ENCODE measurements around the gene SPAG8.

Gene SPAG8

DNA sequence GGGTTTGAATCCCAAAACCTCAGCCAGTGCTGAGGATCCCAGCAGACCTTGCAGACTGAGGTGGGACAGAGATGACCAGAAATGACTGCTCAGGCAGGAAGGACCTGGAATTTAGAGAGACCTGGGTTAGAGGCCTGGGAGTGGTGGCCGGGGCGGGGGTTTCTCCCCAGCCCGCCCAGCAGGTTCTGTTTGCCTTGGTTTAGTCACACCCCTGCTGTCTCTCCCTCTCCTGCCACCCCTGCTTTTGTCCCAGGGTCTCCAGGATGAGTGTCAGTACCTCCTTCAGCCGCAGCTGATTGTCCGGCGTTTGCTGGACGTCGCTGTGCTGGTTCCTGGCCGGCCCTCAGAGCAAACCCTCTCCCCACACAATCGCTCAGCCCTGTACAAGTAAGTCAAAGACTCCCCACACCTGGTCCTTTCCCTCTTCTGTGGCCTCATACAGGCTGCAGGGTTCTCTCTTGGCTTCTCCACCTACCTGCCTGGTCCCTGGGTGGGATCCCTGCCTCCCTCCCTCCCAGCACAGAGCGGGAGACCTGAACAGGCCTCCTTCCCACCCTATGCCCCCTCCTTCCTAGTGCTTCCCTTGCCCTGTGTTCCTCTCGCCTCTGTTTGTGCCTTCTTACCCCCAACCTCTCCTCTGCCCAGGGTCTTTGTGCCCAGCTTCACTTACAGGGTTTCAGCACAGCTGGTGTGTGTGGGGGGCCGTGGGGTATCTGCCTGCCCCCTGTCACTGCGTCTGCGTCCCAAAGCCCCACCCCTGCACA lies 29.0 kb upstream of the SPAG8 start:
- DNase-seq (ENCODE audit: low read depth), result no peak
- no peak overlapping the region for H3K4me3 ChIP-seq (ENCODE audit: low read depth, low read length)

DNA sequence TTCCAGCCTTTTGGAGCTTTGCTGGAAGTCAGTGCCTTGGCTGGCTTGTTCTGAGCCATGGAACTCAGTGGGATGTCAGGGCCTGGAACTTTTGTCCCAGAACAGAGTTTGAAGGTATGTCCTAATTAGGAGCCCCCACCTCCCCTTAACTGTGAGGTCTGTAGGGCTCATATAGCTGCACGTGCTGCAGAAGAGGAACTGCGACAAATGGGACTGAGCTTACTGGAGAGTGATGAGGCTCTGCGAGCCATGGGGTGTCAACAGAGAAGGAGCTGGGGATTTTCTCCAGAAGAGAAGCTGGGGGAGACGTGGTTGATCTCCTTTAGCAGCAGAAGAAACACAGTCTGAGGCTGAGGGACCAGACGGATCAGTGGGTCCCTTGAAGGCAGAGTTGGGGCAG lies 27.9 kb upstream of the SPAG8 start:
- DNase-seq (ENCODE audit: low read depth), result no peak
- no peak overlapping the region for H3K4me3 ChIP-seq (ENCODE audit: low read depth, low read length)

DNA sequence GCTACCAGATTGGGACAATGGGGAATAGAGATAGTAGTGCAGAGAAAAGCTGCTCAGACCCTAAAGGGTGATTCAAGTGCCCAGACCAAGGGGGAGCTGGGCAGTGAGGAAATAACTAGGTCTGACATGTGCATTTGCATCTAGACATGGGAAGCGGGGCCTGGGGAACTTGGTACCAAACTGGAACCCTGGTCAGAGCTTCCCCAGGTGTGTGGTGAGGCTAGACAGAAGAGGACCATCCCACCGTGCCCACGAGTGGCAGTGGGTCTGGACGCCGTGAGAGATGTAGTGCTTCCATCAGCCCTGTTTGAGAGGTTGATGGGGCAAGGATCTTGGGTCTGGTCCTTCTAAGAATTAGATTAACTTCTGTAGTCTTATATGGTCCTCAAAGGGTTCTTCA lies 24.5 kb upstream of the SPAG8 start:
- H3K4me3 ChIP-seq (ENCODE audit: low read depth, low read length), result no peak overlapping the region
- DNase-seq (ENCODE audit: low read depth), result no peak

DNA sequence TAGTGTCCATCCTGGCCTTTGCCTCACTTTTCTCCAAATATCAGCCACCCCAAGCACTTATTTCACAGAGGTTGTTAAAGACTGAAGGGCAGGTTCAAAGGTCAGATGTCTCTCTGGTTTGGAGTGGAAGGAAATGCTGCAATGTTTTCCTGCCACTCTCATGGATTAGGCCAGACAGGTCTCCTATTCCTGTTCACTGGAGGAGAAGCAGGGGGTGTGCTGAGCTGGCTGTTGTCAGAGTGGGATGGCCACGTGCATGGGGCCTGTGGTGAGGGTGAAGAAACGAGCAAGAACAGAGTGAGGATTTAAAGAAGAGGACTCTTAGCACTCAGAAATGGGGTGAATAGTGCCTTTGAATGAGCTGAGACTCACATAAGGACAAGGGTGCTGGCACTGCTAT lies 23.7 kb upstream of the SPAG8 start:
- H3K4me3 ChIP-seq (ENCODE audit: low read depth, low read length), result no peak overlapping the region
- DNase-seq (ENCODE audit: low read depth), result no peak

DNA sequence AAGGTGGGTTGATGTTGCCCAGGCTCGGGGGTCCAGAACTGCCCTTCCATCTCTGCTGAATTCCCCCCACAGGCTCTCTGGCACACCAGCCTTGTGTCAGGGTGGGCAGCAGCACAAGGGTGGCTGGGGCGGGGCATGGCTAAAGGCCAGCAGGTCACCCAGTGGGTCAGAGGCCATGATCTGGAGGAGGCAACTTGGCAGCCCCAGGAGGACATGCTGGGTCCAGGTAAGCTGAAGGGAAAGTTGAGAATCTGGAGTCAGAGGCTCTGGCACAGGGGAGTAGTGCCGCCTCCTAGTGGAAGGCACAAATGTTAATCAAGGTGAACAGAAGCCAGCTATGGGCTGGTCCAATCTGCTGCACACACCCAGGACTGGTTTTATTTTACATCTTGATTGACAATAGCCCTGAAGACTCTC lies 23.2 kb upstream of the SPAG8 start:
- H3K4me3 ChIP-seq (ENCODE audit: low read depth, low read length), result no peak overlapping the region
- no peak for DNase-seq (ENCODE audit: low read depth)

DNA sequence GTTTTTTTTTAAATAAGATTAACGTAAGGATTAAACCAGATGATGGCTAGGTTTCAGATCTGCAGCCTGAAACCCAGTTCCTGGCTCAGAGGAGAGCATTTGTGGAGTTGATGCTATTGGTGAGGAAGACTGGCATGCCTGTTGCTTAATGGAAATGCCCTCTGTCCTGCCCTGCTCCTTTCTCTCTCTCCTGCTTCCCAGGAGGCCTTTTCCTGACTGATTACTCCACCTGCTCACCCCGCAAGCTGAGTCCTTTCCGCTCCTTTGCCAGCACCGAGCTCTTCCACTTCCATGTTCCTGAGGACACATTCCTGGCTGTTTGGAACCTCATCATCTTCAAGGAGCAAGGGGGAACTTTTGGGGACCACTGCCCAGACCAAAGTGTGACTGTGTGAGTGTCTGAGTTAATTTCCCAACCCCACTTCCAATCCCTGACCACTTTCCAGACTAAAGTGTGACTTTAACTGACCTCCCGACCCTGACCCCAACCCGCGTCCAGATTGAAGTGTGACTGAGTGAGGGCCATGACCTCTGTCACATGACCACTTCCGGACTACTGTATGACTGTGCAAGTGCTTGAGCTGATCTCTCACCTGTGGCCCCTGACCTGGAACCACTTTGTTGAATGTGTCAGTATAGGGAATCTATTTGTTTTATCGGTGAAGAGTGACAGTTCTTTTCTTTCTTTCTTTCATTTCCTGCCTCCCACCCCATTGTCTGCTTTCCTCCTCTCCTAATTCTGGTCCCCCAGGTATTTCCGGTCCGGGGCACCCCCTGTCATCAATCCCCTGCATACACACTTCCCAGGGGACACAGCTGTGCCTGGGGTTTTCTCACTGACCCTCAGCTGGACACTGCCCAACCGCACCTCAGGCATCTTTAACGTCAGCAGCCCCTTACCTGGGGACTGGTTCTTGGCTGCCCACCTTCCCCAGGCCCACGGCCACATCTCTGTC lies 22.5 kb upstream of the SPAG8 start:
- no peak for DNase-seq (ENCODE audit: low read depth)
- H3K4me3 ChIP-seq (ENCODE audit: low read depth, low read length), result no peak overlapping the region

DNA sequence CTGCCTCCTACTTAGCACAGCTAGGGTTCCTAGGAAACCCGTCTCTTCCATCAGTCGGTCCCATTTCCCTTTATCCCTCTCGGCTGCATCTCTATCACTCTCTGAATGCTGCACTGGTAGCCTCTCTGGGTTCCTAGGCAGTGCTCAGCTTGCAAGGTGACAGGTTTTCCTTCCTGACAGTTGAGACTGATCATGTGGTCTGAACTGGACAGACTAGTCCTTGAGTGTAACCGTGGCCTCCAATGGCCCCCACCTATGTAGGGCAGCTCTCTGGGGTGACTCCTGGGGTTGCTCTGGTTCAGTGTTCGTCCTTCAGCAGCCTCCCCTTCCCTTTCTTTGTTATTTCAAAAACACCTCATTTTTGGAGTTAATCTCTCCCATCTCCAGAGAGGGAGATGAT lies 20.8 kb upstream of the SPAG8 start:
- DNase-seq (ENCODE audit: low read depth), result no peak
- H3K4me3 ChIP-seq (ENCODE audit: low read depth, low read length), result no peak overlapping the region

DNA sequence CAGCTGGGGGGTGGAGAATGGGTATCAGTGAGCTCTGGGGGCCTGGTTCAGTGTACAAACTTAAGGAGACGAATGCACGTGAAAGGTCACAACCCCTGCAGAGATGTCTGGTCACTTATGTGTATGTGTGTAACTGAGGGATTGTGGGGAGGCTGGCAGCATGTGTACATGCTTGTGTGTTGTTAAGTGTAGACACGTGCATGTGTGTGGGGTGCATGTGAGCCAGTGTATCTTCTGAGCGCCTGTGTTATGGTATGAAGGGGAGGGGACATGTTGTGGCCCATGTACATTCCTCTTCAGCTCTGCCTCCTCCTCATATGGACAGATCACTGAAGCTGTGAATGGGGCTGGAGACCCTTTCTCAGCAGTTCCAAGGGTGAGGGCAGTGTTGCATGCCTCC lies 19.0 kb upstream of the SPAG8 start:
- H3K4me3 ChIP-seq (ENCODE audit: low read depth, low read length), result no peak overlapping the region
- no peak for DNase-seq (ENCODE audit: low read depth)

DNA sequence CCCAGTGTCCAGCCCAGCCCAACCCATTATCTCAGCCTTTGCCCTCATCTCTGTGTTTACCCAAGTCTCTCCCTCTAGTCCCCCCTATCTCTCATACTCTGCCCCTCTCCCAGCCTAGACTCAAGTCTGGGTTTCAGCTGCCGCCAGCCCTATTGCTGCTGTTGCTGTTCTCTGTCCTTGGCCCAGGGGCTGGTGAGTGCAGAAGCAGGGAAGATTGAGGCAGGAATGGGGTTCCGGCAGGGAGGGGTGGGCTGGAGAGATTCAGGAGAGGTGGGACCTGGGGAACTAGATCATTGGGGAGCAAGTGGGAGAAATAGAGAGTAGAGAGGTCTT lies 17.7 kb upstream of the SPAG8 start:
- DNase-seq (ENCODE audit: low read depth), result no peak
- H3K4me3 ChIP-seq (ENCODE audit: low read depth, low read length), result peak overlapping the region; percentile 61

DNA sequence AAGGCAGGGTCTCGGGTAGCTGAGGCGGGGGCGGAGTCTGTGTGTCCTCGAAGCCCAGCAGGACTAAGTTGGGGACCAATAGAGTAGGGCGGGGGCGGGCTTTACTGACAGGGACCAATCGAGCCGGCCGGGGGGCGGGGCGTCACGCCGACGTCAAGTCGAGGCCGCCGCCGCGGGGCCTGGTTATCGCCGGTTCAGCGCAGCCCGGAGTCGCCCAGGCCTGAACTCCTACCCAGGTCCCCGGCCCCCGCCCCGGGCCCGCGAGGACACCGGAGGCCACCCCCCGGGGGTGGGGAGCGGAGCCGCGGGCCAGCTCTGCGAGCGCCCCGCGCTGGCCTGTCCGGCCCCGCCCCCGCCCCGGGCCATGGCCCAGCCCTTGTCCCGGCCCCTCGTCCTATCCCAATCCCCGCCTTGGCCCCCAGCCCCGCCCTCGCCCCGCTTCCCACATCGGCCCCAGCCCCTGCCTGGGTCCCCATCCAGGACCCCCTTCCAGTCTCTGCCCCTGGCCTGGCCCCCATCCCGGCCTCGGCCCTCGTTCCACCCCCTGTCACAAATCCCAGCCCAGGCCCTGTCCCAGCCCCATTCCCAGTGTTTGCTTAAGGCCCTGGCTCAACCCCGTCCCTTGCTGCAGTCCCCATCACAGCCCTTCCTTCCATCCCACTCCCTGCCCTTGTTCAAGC lies 17.2 kb upstream of the SPAG8 start, which contains the start of gene TMEM8B:
Gene TMEM8B, plus strand, starts transcription at position 145 of the 680 bp plus-strand sequence. Its CDS starts 220 bp downstream, at position 365.
- peak; percentile 69 for DNase-seq (ENCODE audit: low read depth)
- peak within 1 kb of the TSS; percentile 61 for H3K4me3 ChIP-seq (ENCODE audit: low read depth, low read length)

DNA sequence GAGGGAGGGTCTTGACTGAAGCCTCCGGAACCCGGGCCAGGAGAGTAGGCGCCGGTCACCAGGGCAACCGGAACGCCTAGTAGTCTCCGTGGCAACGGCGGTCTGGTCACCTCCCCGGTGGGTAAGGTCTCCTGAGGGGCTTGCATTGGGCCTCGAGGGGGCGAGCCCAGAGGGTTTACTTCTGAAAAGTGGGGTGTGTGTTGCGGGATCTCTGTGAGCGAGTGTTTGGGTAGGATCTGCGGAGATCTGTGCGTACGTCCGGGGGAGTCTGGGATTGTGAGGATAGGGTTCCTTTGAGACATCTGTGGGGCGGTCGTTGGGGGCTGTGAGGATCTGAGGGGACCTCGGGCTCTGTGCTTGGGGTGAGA lies 16.6 kb upstream of the SPAG8 start, which contains the start of gene FAM221B:
Gene FAM221B, minus strand, starts transcription at position 17 of the 368 bp plus-strand sequence. CDS start 2,571 bp downstream, outside the sequence.
- no peak for DNase-seq (ENCODE audit: low read depth)
- H3K4me3 ChIP-seq (ENCODE audit: low read depth, low read length), result peak within 1 kb of the TSS; percentile 61

DNA sequence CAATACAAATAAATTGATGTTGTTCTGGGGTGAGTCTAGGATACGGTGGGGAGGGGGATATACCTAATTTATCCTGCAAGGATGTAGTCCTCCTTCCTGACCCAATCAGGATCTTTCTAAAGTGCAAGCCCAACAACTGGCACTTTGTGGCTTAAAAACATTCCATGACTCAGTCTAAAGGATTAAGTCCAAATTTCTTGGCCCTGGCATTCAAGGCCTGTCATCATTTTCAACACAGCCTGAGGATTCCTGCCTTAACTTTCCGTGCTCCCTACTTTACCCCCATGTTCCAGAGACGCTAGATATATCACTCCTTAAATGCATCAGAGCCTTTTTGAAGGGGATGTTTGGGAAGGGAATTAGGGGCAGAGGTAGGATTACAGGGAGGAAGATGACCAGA lies 15.4 kb upstream of the SPAG8 start:
- H3K4me3 ChIP-seq (ENCODE audit: low read depth, low read length), result no peak overlapping the region
- no peak for DNase-seq (ENCODE audit: low read depth)

DNA sequence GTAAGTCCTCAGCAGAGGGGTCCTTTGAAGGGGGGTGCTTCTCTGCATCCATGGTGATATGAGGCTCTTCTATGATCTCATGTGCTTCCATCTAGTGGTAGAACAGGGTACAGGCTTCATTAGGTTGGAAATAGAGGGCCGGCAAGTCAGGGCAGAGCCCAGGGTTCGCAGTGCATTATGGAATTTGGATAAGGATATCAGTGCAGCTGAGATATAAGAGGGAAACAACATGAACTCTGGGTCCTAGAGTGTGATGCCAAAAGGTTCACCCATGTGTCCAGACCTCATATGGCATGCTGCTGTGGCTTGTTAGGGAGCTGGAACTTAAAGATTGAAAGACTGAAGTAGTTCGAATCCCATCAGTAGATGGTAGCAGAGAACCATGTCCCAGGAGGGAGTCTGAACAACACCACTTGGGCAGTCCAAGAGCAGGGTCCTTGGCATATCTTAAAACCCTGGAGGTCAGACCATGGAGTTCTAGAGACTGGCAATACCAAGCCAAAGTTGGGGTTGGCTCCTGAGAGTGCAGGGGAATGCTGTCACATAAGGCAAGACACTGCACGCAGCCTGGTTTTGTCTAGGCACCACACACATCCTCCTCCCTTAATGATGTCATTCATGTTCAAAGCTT lies 14.1 kb upstream of the SPAG8 start:
- no peak overlapping the region for H3K4me3 ChIP-seq (ENCODE audit: low read depth, low read length)
- no peak for DNase-seq (ENCODE audit: low read depth)

DNA sequence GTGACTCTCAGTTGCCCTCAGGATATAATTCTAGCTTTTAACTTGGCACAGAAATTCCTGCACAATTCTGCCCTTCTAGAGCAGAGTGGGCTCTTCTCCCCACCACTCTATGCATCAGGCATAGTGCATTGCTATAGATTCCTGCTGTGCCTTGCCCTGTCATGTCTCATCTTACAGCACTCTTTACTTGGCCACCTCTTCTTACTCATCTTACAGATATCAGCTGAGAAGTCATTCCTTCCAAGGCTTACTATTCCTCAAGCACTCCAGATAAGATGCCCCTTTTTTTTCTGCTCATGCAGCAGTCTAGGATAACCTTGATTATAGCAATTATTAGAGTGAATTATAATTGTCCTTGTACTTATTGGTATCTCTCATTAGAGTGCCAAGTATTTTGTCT lies 10.9 kb upstream of the SPAG8 start:
- no peak for DNase-seq (ENCODE audit: low read depth)
- H3K4me3 ChIP-seq (ENCODE audit: low read depth, low read length), result no peak overlapping the region

DNA sequence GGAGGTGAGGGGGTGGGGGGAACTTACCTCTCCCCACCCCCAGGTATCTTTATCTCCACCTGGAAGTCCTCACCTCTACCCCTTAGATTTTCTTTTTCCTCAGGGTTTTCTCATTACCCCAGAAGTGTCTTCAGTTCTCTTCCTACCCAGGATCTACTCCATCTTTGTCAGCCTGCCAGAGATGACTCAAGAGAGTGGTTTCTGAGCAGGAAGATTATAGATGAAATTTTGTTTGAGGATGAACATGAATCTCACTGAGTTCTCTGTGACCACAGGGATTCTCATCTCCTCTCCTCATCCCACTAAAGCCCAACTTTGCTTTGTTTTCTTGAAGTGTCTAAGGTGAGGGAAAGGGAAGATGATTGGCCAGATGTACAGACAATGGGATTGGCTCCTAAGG lies 8.0 kb upstream of the SPAG8 start:
- no peak overlapping the region for H3K4me3 ChIP-seq (ENCODE audit: low read depth, low read length)
- no peak for DNase-seq (ENCODE audit: low read depth)

DNA sequence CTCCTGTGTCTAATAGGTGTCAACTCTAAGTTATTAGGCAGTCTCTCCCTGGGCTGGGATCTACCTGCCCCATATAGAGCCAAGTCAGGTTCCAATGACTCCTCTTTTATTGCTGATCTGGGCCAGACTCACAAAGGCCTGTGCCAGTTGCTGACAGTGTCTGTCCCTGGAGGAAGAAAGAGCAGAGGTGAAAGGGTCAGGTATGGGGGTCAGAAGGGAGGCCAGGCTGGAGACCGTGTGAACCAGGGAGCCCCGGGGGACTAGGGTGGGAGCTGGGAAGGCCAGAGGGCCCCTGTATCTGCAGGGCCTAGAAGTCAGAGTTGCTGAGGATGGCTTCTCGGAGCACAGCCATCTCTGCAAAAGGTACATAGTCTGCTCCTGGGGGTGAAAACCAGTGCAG lies 6.3 kb upstream of the SPAG8 start:
- DNase-seq (ENCODE audit: low read depth), result no peak
- no peak overlapping the region for H3K4me3 ChIP-seq (ENCODE audit: low read depth, low read length)

DNA sequence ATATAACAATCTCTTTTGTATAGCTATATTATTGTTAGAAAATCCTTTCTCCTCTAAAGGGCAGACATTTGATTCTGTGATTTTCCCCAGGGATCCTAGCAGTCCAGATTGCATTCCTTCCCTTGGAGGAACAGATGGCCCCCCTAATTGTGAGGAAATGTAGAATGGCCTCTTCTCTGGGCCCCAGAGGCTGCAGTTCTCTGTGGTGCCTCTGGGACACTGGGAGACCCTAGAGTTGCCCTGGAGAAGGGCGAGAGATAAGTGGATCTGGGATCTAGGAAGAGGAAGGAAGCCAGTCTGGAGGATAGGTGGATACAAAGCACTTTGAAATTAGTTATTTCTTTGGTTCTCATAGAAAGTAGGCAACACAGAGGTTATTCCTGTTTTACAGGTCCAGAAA lies 4.6 kb upstream of the SPAG8 start:
- no peak for DNase-seq (ENCODE audit: low read depth)
- no peak overlapping the region for H3K4me3 ChIP-seq (ENCODE audit: low read depth, low read length)

DNA sequence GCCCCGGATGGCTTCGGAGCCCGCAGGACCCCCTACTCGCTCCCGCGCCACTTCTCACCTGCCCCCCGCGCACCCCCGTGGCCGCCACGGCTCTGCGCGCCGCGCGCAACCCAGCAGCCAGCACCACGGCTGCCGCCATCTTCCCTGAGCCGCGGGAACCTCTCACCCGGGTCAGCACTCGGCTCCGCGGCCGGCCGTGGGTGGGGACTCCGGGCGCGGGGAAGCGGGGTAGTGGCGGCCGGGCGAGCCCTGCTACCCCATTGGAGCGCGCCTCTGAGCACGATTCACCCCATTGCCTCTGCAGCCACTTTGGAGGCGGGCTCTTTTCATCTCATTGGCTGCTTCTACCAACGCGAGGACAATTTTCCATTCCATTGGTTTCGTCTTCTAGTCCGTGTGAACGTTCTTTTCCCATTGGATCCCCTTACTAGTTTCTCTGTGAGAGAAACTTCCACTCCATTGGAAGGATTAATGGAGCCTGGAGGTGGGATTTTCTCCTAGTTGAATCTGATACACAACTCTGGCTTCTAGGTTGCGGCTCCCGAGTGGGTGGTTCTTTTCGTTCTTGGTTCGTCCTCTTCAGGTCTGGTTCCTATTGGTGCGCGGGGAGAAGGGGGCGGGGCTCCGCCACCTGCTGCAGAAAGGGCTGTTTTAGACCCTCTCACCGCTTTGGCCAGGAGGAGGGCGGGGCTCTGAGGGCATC lies 2.9 kb upstream of the SPAG8 start, which contains the start of gene HINT2:
Gene HINT2, minus strand, starts transcription at position 202 of the 703 bp plus-strand sequence. Its CDS starts 63 bp downstream, at position 139.
- DNase-seq (ENCODE audit: low read depth), result peak; percentile 96
- peak within 1 kb of the TSS; percentile 84 for H3K4me3 ChIP-seq (ENCODE audit: low read depth, low read length)
